IMR-90 (cell line): ENCODE results near the gene RAB40C. TPM values are rescaled to one million over a fixed set of nuclear protein-coding genes. Genes with fewer than 3 reads are reported as not detected.

Experiments
- ATAC-seq: fragments of 200-7000 bp; cut with Tn5 transposase; 2 replicates; pipeline ENCODE4 v1.9.1; 2020; ENCODE audit warnings: low read depth, mild to moderate bottlenecking, moderate library complexity
- BruUV-seq: library from RNA; stranded (reverse); fragments of 400-500 nt; replicated peaks from 2 replicates; lab custom pipeline; 2021; lab: Mats Ljungman, UMichigan
- CTCF ChIA-PET: fragments of 300-600 bp; formaldehyde crosslinking; extraction: SDS; loops from one replicate; lab custom pipeline; 2021; ENCODE audit warnings: antibody characterized with exemption; lab: Yijun Ruan, JAX
- POLR2A ChIA-PET: fragments of 300-600 bp; sonication (Branson Sonifier 250); formaldehyde crosslinking; loops from one replicate; lab custom pipeline; 2022; ENCODE audit warnings: antibody characterized with exemption; ENCODE audit not compliant: unreplicated experiment; lab: Charles Lee
- DNase-seq: peaks from one replicate; pipeline ENCODE4 v3.0.0; 2013
- H2AFZ ChIP-seq: replicated peaks from 2 replicates; pipeline ENCODE3; 2013; ENCODE audit warnings: low read length, mild to moderate bottlenecking; ENCODE audit not compliant: poor library complexity
- H2AK5ac ChIP-seq: 2 replicates; pipeline ENCODE4 v1.6.1; 2013; ENCODE audit warnings: low read depth, low read length, inconsistent platforms
- H2AK9ac ChIP-seq: replicated peaks from 2 replicates; pipeline ENCODE3; 2013; ENCODE audit warnings: mild to moderate bottlenecking, low read depth, low read length, moderate library complexity; ENCODE audit not compliant: poor library complexity
- H2BK120ac ChIP-seq: 2 replicates; pipeline ENCODE4 v1.6.1; 2013; ENCODE audit warnings: low read depth, low read length, inconsistent platforms
- H2BK15ac ChIP-seq: 3 replicates; pipeline ENCODE4 v1.6.1; 2013; ENCODE audit warnings: low read depth, low read length, inconsistent platforms
- H2BK20ac ChIP-seq: 2 replicates; pipeline ENCODE4 v1.6.1; 2013; ENCODE audit warnings: low read depth, mild to moderate bottlenecking, inconsistent platforms, low read length, moderate library complexity
- H2BK5ac ChIP-seq: 2 replicates; pipeline ENCODE4 v1.6.1; 2013; ENCODE audit warnings: mild to moderate bottlenecking, low read depth, low read length, inconsistent platforms; ENCODE audit not compliant: poor library complexity, severe bottlenecking
- H3K14ac ChIP-seq: replicated peaks from 2 replicates; pipeline ENCODE4 v1.6.1; 2013; ENCODE audit warnings: low read depth, low read length, inconsistent platforms
- H3K18ac ChIP-seq: 2 replicates; pipeline ENCODE4 v1.6.1; 2013; ENCODE audit warnings: low read depth, low read length, control low read depth
- H3K23ac ChIP-seq: 2 replicates; pipeline ENCODE4 v1.6.1; 2013; ENCODE audit warnings: low read depth, low read length, inconsistent platforms
- H3K27ac ChIP-seq: 2 replicates; pipeline ENCODE4 v1.5.1; 2013; ENCODE audit warnings: mild to moderate bottlenecking, control low read depth, low read length; ENCODE audit not compliant: insufficient read depth
- H3K27me3 ChIP-seq: 2 replicates; pipeline ENCODE4 v1.6.1; 2013; ENCODE audit warnings: low read length; ENCODE audit not compliant: control insufficient read depth, insufficient read depth
- H3K36me3 ChIP-seq: 2 replicates; pipeline ENCODE4 v1.6.1; 2013; ENCODE audit warnings: low read length, mixed read lengths; ENCODE audit not compliant: control insufficient read depth, insufficient read depth
- H3K4ac ChIP-seq: 2 replicates; pipeline ENCODE4 v1.6.1; 2013; ENCODE audit warnings: low read depth, low read length, inconsistent platforms
- H3K4me1 ChIP-seq: 2 replicates; pipeline ENCODE4 v1.6.1; 2013; ENCODE audit warnings: low read length, mixed read lengths; ENCODE audit not compliant: control insufficient read depth, insufficient read depth
- H3K4me2 ChIP-seq: 2 replicates; pipeline ENCODE4 v1.6.1; 2013; ENCODE audit warnings: low read depth, mild to moderate bottlenecking, control low read depth, low read length, moderate library complexity
- H3K4me3 ChIP-seq: 2 replicates; pipeline ENCODE4 v1.5.1; 2013; ENCODE audit warnings: low read depth, mild to moderate bottlenecking, control low read depth, low read length, moderate library complexity; ENCODE audit not compliant: insufficient read depth
- H3K56ac ChIP-seq: 2 replicates; pipeline ENCODE4 v1.6.1; 2013; ENCODE audit warnings: low read length, inconsistent platforms; ENCODE audit not compliant: insufficient read depth; ENCODE audit errors: extremely low read depth
- H3K79me1 ChIP-seq, 2 experiments: 2 replicates each; pipeline ENCODE4 v1.6.1; 2013; ENCODE audit warnings: low read length in 2 of 2, inconsistent platforms in 1 of 2, low read depth in 1 of 2
- H3K9ac ChIP-seq: 2 replicates; pipeline ENCODE4 v1.6.1; 2013; ENCODE audit warnings: low read depth, low read length, control low read depth
- H3K9me1 ChIP-seq: 2 replicates; pipeline ENCODE4 v1.6.1; 2013; ENCODE audit warnings: low read length, inconsistent platforms; ENCODE audit not compliant: insufficient read depth
- H3K9me3 ChIP-seq: 2 replicates; pipeline ENCODE4 v1.6.1; 2013; ENCODE audit warnings: low read length; ENCODE audit not compliant: control insufficient read depth, insufficient read depth
- H4K20me1 ChIP-seq: 2 replicates; pipeline ENCODE4 v1.6.1; 2013; ENCODE audit warnings: low read length, inconsistent platforms; ENCODE audit not compliant: insufficient read depth
- H4K5ac ChIP-seq: 2 replicates; pipeline ENCODE4 v1.6.1; 2013; ENCODE audit warnings: mild to moderate bottlenecking, low read depth, low read length, control low read depth
- H4K8ac ChIP-seq, 2 experiments: 2 replicates each; pipeline ENCODE4 v1.6.1; 2013; ENCODE audit warnings: low read depth in 2 of 2, low read length in 2 of 2, control low read depth in 1 of 2, inconsistent platforms in 1 of 2
- H4K91ac ChIP-seq: 2 replicates; pipeline ENCODE4 v1.6.1; 2013; ENCODE audit warnings: low read depth, low read length, inconsistent platforms; ENCODE audit not compliant: insufficient read depth
- BHLHE40 ChIP-seq: fragments of 150-350 bp; IDR thresholded peaks from 2 replicates; pipeline ENCODE4 v1.6.1; 2016; ENCODE audit warnings: mild to moderate bottlenecking, low read depth, low read length
- CEBPB ChIP-seq: IDR thresholded peaks from 2 replicates; pipeline ENCODE4 v1.6.1; 2012; ENCODE audit warnings: low read depth, low read length, improper control_type of control experiment
- CHD1 ChIP-seq: IDR thresholded peaks from 2 replicates; pipeline ENCODE4 v1.6.1; 2012; ENCODE audit warnings: low read depth, low read length, improper control_type of control experiment
- CTCF ChIP-seq: conservative IDR thresholded peaks from 2 replicates; pipeline ENCODE4 v1.5.1; 2012; ENCODE audit warnings: mild to moderate bottlenecking, low read depth, low read length, improper control_type of control experiment
- ELK1 ChIP-seq: fragments of 150-350 bp; IDR thresholded peaks from 2 replicates; pipeline ENCODE4 v1.6.1; 2016; ENCODE audit warnings: low read depth, mild to moderate bottlenecking, low read length, moderate library complexity, borderline replicate concordance
- FOS ChIP-seq: fragments of 150-350 bp; IDR thresholded peaks from 2 replicates; pipeline ENCODE4 v1.6.1; 2016; ENCODE audit warnings: low read depth, low read length
- MAFK ChIP-seq: IDR thresholded peaks from 2 replicates; pipeline ENCODE4 v1.6.1; 2012; ENCODE audit warnings: low read depth, low read length, improper control_type of control experiment
- MAZ ChIP-seq: IDR thresholded peaks from 2 replicates; pipeline ENCODE4 v1.6.1; 2012; ENCODE audit warnings: low read depth, mild to moderate bottlenecking, low read length, improper control_type of control experiment, moderate library complexity, borderline replicate concordance
- NFE2L2 ChIP-seq: fragments of 150-350 bp; IDR thresholded peaks from 2 replicates; pipeline ENCODE4 v1.6.1; 2016; ENCODE audit warnings: low read depth, mild to moderate bottlenecking, low read length
- POLR2A ChIP-seq: IDR thresholded peaks from 2 replicates; pipeline ENCODE4 v1.6.1; 2012; ENCODE audit warnings: mild to moderate bottlenecking, low read depth, low read length
- RFX5 ChIP-seq: IDR thresholded peaks from 2 replicates; pipeline ENCODE4 v1.8.0; 2012; ENCODE audit warnings: low read depth, mild to moderate bottlenecking, low read length, moderate library complexity
- SMC3 ChIP-seq: fragments of 150-350 bp; IDR thresholded peaks from 2 replicates; pipeline ENCODE4 v1.6.1; 2016; ENCODE audit warnings: low read depth, mild to moderate bottlenecking, antibody characterized with exemption, low read length, moderate library complexity
- USF2 ChIP-seq: fragments of 150-350 bp; IDR thresholded peaks from 2 replicates; pipeline ENCODE4 v1.6.1; 2017; ENCODE audit warnings: mild to moderate bottlenecking, antibody characterized with exemption, low read length, low read depth
- WGBS, 2 experiments: methylation state at CpG; one replicate each; pipeline versions ENCODE4 v1.1.5 to v1.1.7; 2013; ENCODE audit warnings: missing lambda C conversion rate in 2 of 2; ENCODE audit not compliant: insufficient read length in 1 of 2; ENCODE audit errors: extremely low coverage in 2 of 2; 5-methylcytosine and 5-hydroxymethylcytosine counted together
- dilution Hi-C: fragments of 300-500 bp; cut with HindIII; formaldehyde crosslinking; loops from one replicate; pipeline ENCODE4 v1.14.3; 2018; ENCODE audit warnings: low sequenced_read_pairs; ENCODE audit not compliant: unreplicated experiment
- in situ Hi-C: fragments of 300-500 bp; cut with MboI; formaldehyde crosslinking; loops from 3 replicates; pipeline ENCODE4 v1.14.3; 2019; ENCODE audit warnings: low sequenced_read_pairs, inconsistent platforms, mixed read lengths
- intact Hi-C: fragments of 100-400 bp; cut with micrococcal nuclease; formaldehyde crosslinking; loops from 2 replicates; pipeline ENCODE4 v1.10.0; 2022
- polyA plus RNA-seq, 3 experiments: library from polyadenylated mRNA; depleted of rRNA; stranded (reverse); fragments of >200 nt; gene quantifications; 2 replicates each; pipeline ENCODE4 v1.2.3, GENCODE V29; 2012; ENCODE audit warnings: low replicate concordance in 1 of 3
- total RNA-seq: library from RNA; depleted of rRNA; stranded (reverse); fragments of >200 nt; gene quantifications from 2 replicates; pipeline ENCODE4 v1.2.3, GENCODE V29; 2012

The RAB40C gene
- total and polyA plus RNA-seq, 2 of the 4 experiments (the other 2 are of a cell fraction): 6.8 to 13.7 TPM

GRCh38 chr16:674214-674881 lies 84.5 kb downstream of the RAB40C start:
- no peak overlapping the region for H2BK5ac ChIP-seq
- no TSS peak for BruUV-seq
- WGBS, 2 experiments: 80% methylated on average over 9 of the region's 22 CpGs; no CpG with 5 or more reads in 1 of the 2 experiments

More at GRCh38 chr16:674214-674881, 84.5 kb downstream of the RAB40C start:
- H2BK120ac ChIP-seq: no peak overlapping the region
- no peak overlapping the region for H4K8ac ChIP-seq
- 0 out of 2 replicates have a peak overlapping the region, but pooled peaks have one; percentile 9 for H2AK5ac ChIP-seq
- peaks cover 17% of the 10 kb centered on the region for H4K20me1 ChIP-seq
- no peak overlapping the region for H4K5ac ChIP-seq
- no peak overlapping the region for H3K14ac ChIP-seq
- H3K9me1 ChIP-seq: peaks cover 6% of the 10 kb centered on the region; the same call in 1 of the 2 replicates
- H3K9me3 ChIP-seq: no peaks in the 10 kb centered on the region
- H2AK9ac ChIP-seq: peak overlapping the region; percentile 65
- no peak for DNase-seq
- peaks cover 0 to 32% of the 10 kb centered on the region in 2 experiments; a peak in 1 of 4 replicates for H3K79me1 ChIP-seq
- dilution Hi-C loops: no loop called here
- H2BK20ac ChIP-seq: no peak overlapping the region
- no peak overlapping the region for H3K23ac ChIP-seq
- no peak overlapping the region for H3K9ac ChIP-seq
- no peak for ATAC-seq
- H2AFZ ChIP-seq: peak overlapping the region; percentile 89
- H3K27ac ChIP-seq: no peak overlapping the region
- no peaks in the 10 kb centered on the region for H3K27me3 ChIP-seq
- no peak overlapping the region for H3K56ac ChIP-seq
- TF ChIP-seq BHLHE40 (no peak), CHD1 (no peak), RFX5 (no peak), CTCF (no peak), POLR2A (no peak), USF2 (no peak), MAZ (no peak), MAFK (no peak), CEBPB (no peak), SMC3 (no peak), NFE2L2 (no peak), ELK1 (no peak), FOS (no peak)
- ChIA-PET CTCF (no interaction called here), POLR2A (no interaction called here)
- intact Hi-C loops: no loop called here
- H3K4ac ChIP-seq: no peak overlapping the region
- H2BK15ac ChIP-seq: no peak overlapping the region
- H3K4me1 ChIP-seq: peaks cover 9% of the 10 kb centered on the region
- H4K91ac ChIP-seq: no peak overlapping the region
- peaks cover 45% of the 10 kb centered on the region for H3K36me3 ChIP-seq
- H3K4me3 ChIP-seq: no peak overlapping the region
- no peak overlapping the region for H3K4me2 ChIP-seq
- in situ Hi-C loops: no loop called here
- H3K18ac ChIP-seq: no peak overlapping the region
